Mononuclear cell (primary cell): Measurements from ENCODE around the gene CDH4. TPM values are rescaled to one million over a fixed set of nuclear protein-coding genes. Genes with fewer than 3 reads are reported as not detected.

Source experiments
- H3K27me3 ChIP-seq: 2 replicates; pipeline ENCODE4 v1.6.0; 2011; ENCODE audit warnings: low read length, control low read depth; ENCODE audit not compliant: insufficient read depth
- H3K4me1 ChIP-seq: 2 replicates; pipeline ENCODE4 v1.5.1; 2011; ENCODE audit warnings: mild to moderate bottlenecking, low read length, control low read depth; ENCODE audit not compliant: insufficient read depth
- H3K4me3 ChIP-seq: 2 replicates; pipeline ENCODE4 v1.5.1; 2011; ENCODE audit warnings: mild to moderate bottlenecking, low read length, moderate library complexity
- H3K9me3 ChIP-seq: 2 replicates; pipeline ENCODE4 v1.5.1; 2011; ENCODE audit warnings: low read depth, mild to moderate bottlenecking, control low read depth, low read length
- total RNA-seq: library from RNA; depleted of rRNA; stranded (reverse); fragments of >200 nt; gene quantifications from one replicate; pipeline ENCODE4 v1.2.3, GENCODE V29; 2012

The CDH4 gene
- total RNA-seq, 1 donor = under 0.01 TPM

GRCh38 chr20:61435823-61436220 is 183.8 kb downstream of the CDH4 start:
- Histone ChIP-seq H3K4me3 (no peak overlapping the region), H3K4me1 (no peaks in the 10 kb centered on the region), H3K27me3 (no peaks in the 10 kb centered on the region), H3K9me3 (no peaks in the 10 kb centered on the region)

- Histone ChIP-seq H3K4me3 (no peak overlapping the region), H3K4me1 (no peaks in the 10 kb centered on the region), H3K9me3 (no peaks in the 10 kb centered on the region), H3K27me3 (no peaks in the 10 kb centered on the region)
Observed at GRCh38 chr20:61436283-61436666, 184.2 kb downstream of the CDH4 start.

GRCh38 chr20:61436667-61437279 is 184.7 kb downstream of the CDH4 start:
- H3K9me3 ChIP-seq = no peaks in the 10 kb centered on the region
- H3K4me3 ChIP-seq = no peak overlapping the region
- H3K27me3 ChIP-seq = no peaks in the 10 kb centered on the region
- H3K4me1 ChIP-seq = no peaks in the 10 kb centered on the region

GRCh38 chr20:61437280-61438206 is 185.5 kb downstream of the CDH4 start:
- H3K4me1 ChIP-seq = no peaks in the 10 kb centered on the region
- H3K27me3 ChIP-seq = no peaks in the 10 kb centered on the region
- H3K9me3 ChIP-seq = no peaks in the 10 kb centered on the region
- no peak overlapping the region for H3K4me3 ChIP-seq

GRCh38 chr20:61438285-61438684 is 186.2 kb downstream of the CDH4 start:
- Histone ChIP-seq H3K9me3 (no peaks in the 10 kb centered on the region), H3K4me1 (no peaks in the 10 kb centered on the region), H3K27me3 (no peaks in the 10 kb centered on the region), H3K4me3 (no peak overlapping the region)

- no peaks in the 10 kb centered on the region for H3K9me3 ChIP-seq
- H3K27me3 ChIP-seq = no peaks in the 10 kb centered on the region
- H3K4me1 ChIP-seq = no peaks in the 10 kb centered on the region
- H3K4me3 ChIP-seq = no peak overlapping the region
Observed at GRCh38 chr20:61439251-61439650, 187.2 kb downstream of the CDH4 start.

- Histone ChIP-seq H3K4me1 (no peaks in the 10 kb centered on the region), H3K27me3 (no peaks in the 10 kb centered on the region), H3K9me3 (no peaks in the 10 kb centered on the region), H3K4me3 (no peak overlapping the region)
Observed at GRCh38 chr20:61440548-61441055, 188.5 kb downstream of the CDH4 start.

GRCh38 chr20:61441537-61441936 is 189.5 kb downstream of the CDH4 start:
- H3K4me1 ChIP-seq = no peaks in the 10 kb centered on the region
- no peaks in the 10 kb centered on the region for H3K9me3 ChIP-seq
- H3K4me3 ChIP-seq = no peak overlapping the region
- H3K27me3 ChIP-seq = no peaks in the 10 kb centered on the region

- H3K9me3 ChIP-seq = no peaks in the 10 kb centered on the region
- no peak overlapping the region for H3K4me3 ChIP-seq
- H3K27me3 ChIP-seq = no peaks in the 10 kb centered on the region
- no peaks in the 10 kb centered on the region for H3K4me1 ChIP-seq
Observed at GRCh38 chr20:61442075-61442670, 190.1 kb downstream of the CDH4 start.

GRCh38 chr20:61442718-61443117 is 190.7 kb downstream of the CDH4 start:
- H3K9me3 ChIP-seq = no peaks in the 10 kb centered on the region
- no peaks in the 10 kb centered on the region for H3K27me3 ChIP-seq
- no peaks in the 10 kb centered on the region for H3K4me1 ChIP-seq
- no peak overlapping the region for H3K4me3 ChIP-seq

GRCh38 chr20:61443443-61444126 is 191.5 kb downstream of the CDH4 start:
- Histone ChIP-seq H3K9me3 (no peaks in the 10 kb centered on the region), H3K4me1 (no peaks in the 10 kb centered on the region), H3K27me3 (no peaks in the 10 kb centered on the region), H3K4me3 (no peak overlapping the region)

GRCh38 chr20:61444637-61445036 is 192.6 kb downstream of the CDH4 start:
- Histone ChIP-seq H3K4me1 (no peaks in the 10 kb centered on the region), H3K9me3 (no peaks in the 10 kb centered on the region), H3K4me3 (no peak overlapping the region), H3K27me3 (no peaks in the 10 kb centered on the region)

- H3K4me1 ChIP-seq = no peaks in the 10 kb centered on the region
- no peaks in the 10 kb centered on the region for H3K9me3 ChIP-seq
- no peak overlapping the region for H3K4me3 ChIP-seq
- no peaks in the 10 kb centered on the region for H3K27me3 ChIP-seq
Observed at GRCh38 chr20:61445138-61445537, 193.1 kb downstream of the CDH4 start.

- no peaks in the 10 kb centered on the region for H3K27me3 ChIP-seq
- H3K4me3 ChIP-seq = no peak overlapping the region
- H3K4me1 ChIP-seq = no peaks in the 10 kb centered on the region
- H3K9me3 ChIP-seq = no peaks in the 10 kb centered on the region
Observed at GRCh38 chr20:61445741-61446140, 193.7 kb downstream of the CDH4 start.

- H3K9me3 ChIP-seq = no peaks in the 10 kb centered on the region
- H3K4me1 ChIP-seq = no peaks in the 10 kb centered on the region
- H3K4me3 ChIP-seq = no peak overlapping the region
- H3K27me3 ChIP-seq = no peaks in the 10 kb centered on the region
Observed at GRCh38 chr20:61447952-61448351, 195.9 kb downstream of the CDH4 start.
